ENCODE results near the gene SH3BGRL. TPM values are rescaled to one million over a fixed set of nuclear protein-coding genes. Genes with fewer than 3 reads are reported as not detected.

Gene SH3BGRL
- total RNA-seq, result 29.1 and 32.1 TPM in 2 replicates

GRCh38 chrX:81201671-81202455, at the start of gene SH3BGRL, which contains the start of gene HMGN5:
Gene SH3BGRL (plus strand): TSS chrX:81202102. CDS start chrX:81202201, 99 bp downstream.
Gene HMGN5 (minus strand): TSS chrX:81201913. CDS start chrX:81121549, 80,364 bp downstream.

Other genes with a start within 250 kb of the SH3BGRL start
- gene HMGN5, start 189 bp upstream of the SH3BGRL start, total RNA-seq, result 0.66 and 1.2 TPM in 2 replicates